IPS-18a (cell line): ENCODE measurements around the gene DLEU7.

Experiments used
- H3K27ac ChIP-seq: one replicate; pipeline ENCODE4 v1.5.1; 2013; ENCODE audit warnings: low read length
- H3K27me3 ChIP-seq: one replicate; pipeline ENCODE4 v1.6.1; 2013; ENCODE audit warnings: mild to moderate bottlenecking, low read length; ENCODE audit not compliant: control insufficient read depth, insufficient read depth
- H3K36me3 ChIP-seq: one replicate; pipeline ENCODE4 v1.6.1; 2013; ENCODE audit warnings: low read depth, low read length; ENCODE audit not compliant: control insufficient read depth
- H3K4me1 ChIP-seq: one replicate; pipeline ENCODE4 v1.6.1; 2013; ENCODE audit warnings: low read depth, low read length; ENCODE audit not compliant: control insufficient read depth
- H3K4me3 ChIP-seq: one replicate; pipeline ENCODE4 v1.5.1; 2013; ENCODE audit warnings: low read length
- H3K9ac ChIP-seq: one replicate; pipeline ENCODE4 v1.6.1; 2013; ENCODE audit warnings: mild to moderate bottlenecking, low read length, moderate library complexity
- H3K9me3 ChIP-seq: one replicate; pipeline ENCODE4 v1.6.1; 2013; ENCODE audit warnings: low read depth, low read length; ENCODE audit not compliant: control insufficient read depth

Gene DLEU7

DNA sequence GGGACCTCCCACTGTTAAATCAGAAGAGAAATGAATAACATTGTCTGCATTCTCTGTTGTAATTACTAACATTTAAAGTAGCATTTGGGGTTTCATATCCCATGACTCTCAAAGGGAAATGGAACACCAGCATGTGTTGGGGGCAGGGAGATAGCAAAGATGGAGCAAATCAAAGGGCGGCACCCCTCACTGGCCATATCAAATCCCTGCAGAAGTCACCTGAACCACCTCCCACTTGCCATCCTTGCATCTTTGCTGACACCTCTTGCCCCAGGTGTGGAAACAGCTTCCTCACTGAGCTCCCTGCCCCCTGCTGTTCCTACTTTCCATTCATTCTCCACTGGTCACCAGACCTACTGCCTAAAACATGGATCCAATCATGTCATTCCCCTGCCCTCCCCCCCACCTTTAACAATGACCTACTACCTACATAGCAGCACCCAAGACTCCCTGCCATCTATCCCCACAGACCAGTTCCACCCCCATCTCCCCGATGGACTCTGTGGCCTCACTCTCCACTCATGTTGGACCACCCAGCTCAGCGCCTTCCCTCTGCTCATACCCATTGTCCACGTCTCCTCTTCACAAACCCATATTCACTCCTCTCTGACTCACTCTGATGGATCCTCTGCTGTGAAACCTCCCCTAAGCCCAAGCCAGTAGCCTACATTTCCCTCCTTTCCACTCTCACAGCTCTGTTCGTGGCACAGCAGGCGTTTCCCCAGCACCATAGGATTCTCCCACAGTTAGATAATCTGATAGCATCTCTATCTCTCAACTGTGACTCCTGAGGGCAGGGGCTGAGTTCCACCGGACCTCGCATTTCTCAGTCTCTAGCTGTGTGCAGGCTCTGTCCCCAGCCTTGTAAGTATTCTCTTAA lies 55.9 kb downstream of the DLEU7 start:
- Histone ChIP-seq H3K9ac (no peak overlapping the region), H3K36me3 (no peaks in the 10 kb centered on the region), H3K27me3 (no peaks in the 10 kb centered on the region), H3K9me3 (no peaks in the 10 kb centered on the region), H3K27ac (no peak overlapping the region), H3K4me1 (peaks cover 7% of the 10 kb centered on the region), H3K4me3 (no peak overlapping the region)

DNA sequence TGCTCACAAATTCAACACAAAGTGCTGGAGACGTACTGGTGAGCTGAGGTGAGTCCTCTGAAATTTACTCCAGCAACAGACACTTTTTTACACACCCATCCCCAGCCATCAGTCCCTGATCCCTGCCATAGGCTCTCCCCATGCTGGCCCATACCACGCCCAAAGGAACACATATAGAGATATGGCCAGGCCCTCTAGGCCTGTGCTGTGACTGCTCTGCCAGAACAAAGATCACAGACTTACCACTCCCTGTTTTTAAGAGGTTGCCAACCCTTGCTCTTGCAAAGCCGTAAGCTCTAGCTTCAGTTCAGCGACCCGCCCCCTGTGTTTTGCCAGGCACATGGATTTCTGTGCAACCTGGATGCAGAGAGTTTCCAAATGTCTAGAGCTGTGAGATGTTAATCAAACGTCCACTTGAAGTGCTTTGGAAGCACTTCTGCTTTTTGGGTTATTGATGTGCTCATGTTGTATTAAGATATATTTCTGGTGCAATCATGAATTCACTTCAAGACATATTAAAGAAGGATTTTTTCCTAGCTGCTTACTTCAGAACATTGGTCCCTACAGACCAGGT lies 59.7 kb downstream of the DLEU7 start:
- Histone ChIP-seq H3K36me3 (no peaks in the 10 kb centered on the region), H3K4me1 (peaks cover 7% of the 10 kb centered on the region), H3K9me3 (no peaks in the 10 kb centered on the region), H3K27ac (no peak overlapping the region), H3K27me3 (no peaks in the 10 kb centered on the region), H3K9ac (no peak overlapping the region), H3K4me3 (no peak overlapping the region)

DNA sequence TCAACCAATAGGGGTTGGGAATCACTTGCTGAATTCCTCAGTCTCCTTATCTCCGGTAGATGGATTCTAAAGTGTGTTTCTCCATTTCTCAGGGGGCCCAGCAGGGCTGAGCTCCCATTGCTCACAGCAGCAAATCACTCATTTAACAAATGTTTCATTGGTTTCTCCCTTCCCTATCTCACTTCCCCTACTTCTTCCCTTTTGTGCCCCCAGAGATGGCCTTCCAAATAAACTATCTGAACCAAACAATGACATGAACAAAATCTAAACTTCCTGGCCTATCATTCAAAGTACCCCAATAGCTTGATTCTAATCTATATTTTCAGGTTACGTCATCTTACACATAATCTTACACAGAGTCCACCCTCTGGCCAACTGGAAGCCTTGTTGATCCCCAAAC lies 60.4 kb downstream of the DLEU7 start:
- Histone ChIP-seq H3K27me3 (no peaks in the 10 kb centered on the region), H3K27ac (no peak overlapping the region), H3K9ac (no peak overlapping the region), H3K4me1 (peaks cover 7% of the 10 kb centered on the region), H3K9me3 (no peaks in the 10 kb centered on the region), H3K4me3 (no peak overlapping the region), H3K36me3 (no peaks in the 10 kb centered on the region)

- Histone ChIP-seq H3K9ac (no peak overlapping the region), H3K4me3 (no peak overlapping the region), H3K27ac (no peak overlapping the region), H3K36me3 (no peaks in the 10 kb centered on the region), H3K4me1 (no peaks in the 10 kb centered on the region), H3K9me3 (no peaks in the 10 kb centered on the region), H3K27me3 (no peaks in the 10 kb centered on the region)
These were observed 63.1 kb downstream of the DLEU7 start for GRCh38 chr13:50780201-50781015.

- H3K4me1 ChIP-seq: no peaks in the 10 kb centered on the region
- no peak overlapping the region for H3K27ac ChIP-seq
- H3K9me3 ChIP-seq: peaks cover 4% of the 10 kb centered on the region
- H3K4me3 ChIP-seq: no peak overlapping the region
- H3K9ac ChIP-seq: no peak overlapping the region
- H3K36me3 ChIP-seq: no peaks in the 10 kb centered on the region
- no peaks in the 10 kb centered on the region for H3K27me3 ChIP-seq
These were observed 63.9 kb downstream of the DLEU7 start for GRCh38 chr13:50779443-50780200.
